OCI-LY1 (cell line): ENCODE data around the gene FBXW12.

Experiments
- H2AFZ ChIP-seq: fragments of 200-600 bp; sonication (generic), shearing (Covaris generic); 2 replicates; pipeline ENCODE4 v1.6.0; 2014; ENCODE audit warnings: antibody characterized with exemption, mild to moderate bottlenecking, low read length
- H3F3A ChIP-seq: fragments of 200-600 bp; sonication (generic), shearing (Covaris generic); 2 replicates; pipeline ENCODE4 v1.6.0; 2014; ENCODE audit warnings: mild to moderate bottlenecking, antibody characterized with exemption, low read length, moderate library complexity; ENCODE audit not compliant: insufficient read depth
- H3K27ac ChIP-seq: fragments of 200-600 bp; sonication (generic); 2 replicates; pipeline ENCODE4 v1.5.1; 2014; ENCODE audit warnings: low read length, mixed run types, mild to moderate bottlenecking, low read depth; ENCODE audit not compliant: poor library complexity, severe bottlenecking
- H3K27me3 ChIP-seq: fragments of 200-600 bp; sonication (generic); 2 replicates; pipeline ENCODE4 v1.6.0; 2014; ENCODE audit warnings: antibody characterized with exemption, mild to moderate bottlenecking, low read length, moderate library complexity; ENCODE audit not compliant: insufficient read depth
- H3K36me3 ChIP-seq: fragments of 200-600 bp; sonication (generic); 2 replicates; pipeline ENCODE4 v1.6.1; 2014; ENCODE audit warnings: mild to moderate bottlenecking, antibody characterized with exemption, low read length, moderate library complexity, mixed read lengths; ENCODE audit not compliant: insufficient read depth
- H3K4me1 ChIP-seq: fragments of 200-600 bp; sonication (generic); 2 replicates; pipeline ENCODE4 v1.5.1; 2014; ENCODE audit warnings: mild to moderate bottlenecking, low read length, moderate library complexity; ENCODE audit not compliant: insufficient read depth, severe bottlenecking
- H3K4me2 ChIP-seq: fragments of 200-600 bp; sonication (generic), shearing (Covaris generic); 2 replicates; pipeline ENCODE4 v1.6.1; 2014; ENCODE audit warnings: low read length
- H3K4me3 ChIP-seq: fragments of 200-600 bp; sonication (generic); 2 replicates; pipeline ENCODE4 v1.5.1; 2014; ENCODE audit warnings: low read length, low read depth, mild to moderate bottlenecking, mixed read lengths; ENCODE audit not compliant: poor library complexity, severe bottlenecking
- H3K79me2 ChIP-seq: fragments of 200-600 bp; shearing (Covaris generic); 2 replicates; pipeline ENCODE4 v1.6.1; 2016; ENCODE audit warnings: mixed run types, low read length, mixed read lengths; ENCODE audit not compliant: insufficient read depth
- H3K9ac ChIP-seq: fragments of 200-600 bp; sonication (generic), shearing (Covaris generic); 2 replicates; pipeline ENCODE4 v1.6.1; 2014; ENCODE audit warnings: mild to moderate bottlenecking, low read length, mixed read lengths
- H3K9me2 ChIP-seq: fragments of 200-600 bp; sonication (generic), shearing (Covaris generic); 2 replicates; pipeline ENCODE4 v1.6.1; 2014; ENCODE audit warnings: low read depth, mild to moderate bottlenecking, low read length, mixed read lengths
- H3K9me3 ChIP-seq: fragments of 200-600 bp; shearing (Covaris generic); 2 replicates; pipeline ENCODE4 v1.6.1; 2014; ENCODE audit warnings: low read length, mixed read lengths
- H4K20me1 ChIP-seq: fragments of 200-600 bp; sonication (generic), shearing (Covaris generic); 2 replicates; pipeline ENCODE4 v1.6.0; 2016; ENCODE audit warnings: mild to moderate bottlenecking, low read length; ENCODE audit not compliant: insufficient read depth
- EZH2 ChIP-seq: fragments of 200-600 bp; sonication (generic), shearing (Covaris generic); IDR thresholded peaks from 2 replicates; pipeline ENCODE4 v1.8.0; 2017; ENCODE audit warnings: borderline replicate concordance, mixed run types, mild to moderate bottlenecking, antibody characterized with exemption, low read length, moderate library complexity, mixed read lengths
- TF ChIP-seq, protein P1 (sequence below): fragments of 200-600 bp; sonication (generic), shearing (Covaris generic); IDR thresholded peaks from 2 replicates; pipeline ENCODE4 v1.5.1; 2017; ENCODE audit warnings: mild to moderate bottlenecking, antibody characterized with exemption, low read length, moderate library complexity, mixed read lengths

Gene FBXW12

DNA sequence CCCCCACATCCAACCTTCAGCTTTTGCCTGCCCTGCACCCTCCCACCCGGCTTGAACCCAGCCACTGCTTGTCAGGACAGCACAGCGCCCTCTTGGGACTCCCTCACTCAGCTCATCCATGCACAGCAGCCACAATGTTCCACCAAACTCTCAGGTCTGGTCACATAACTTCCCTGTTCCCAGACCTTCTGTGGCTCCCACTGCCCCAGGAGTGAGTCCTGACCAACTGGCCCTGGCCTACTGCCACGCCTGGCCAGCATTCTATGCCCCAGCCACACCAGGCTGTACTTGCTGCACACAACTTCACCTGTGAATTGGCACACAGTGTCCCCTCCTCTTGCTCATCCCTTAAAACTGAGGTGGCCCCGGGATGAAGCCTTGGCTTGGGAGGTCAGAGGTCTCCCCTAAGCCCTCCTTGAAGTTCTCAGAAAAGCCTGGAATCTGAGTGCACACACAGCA lies 36.8 kb downstream of the FBXW12 start:
- Histone ChIP-seq H4K20me1 (no peaks in the 10 kb centered on the region), H3K36me3 (no peaks in the 10 kb centered on the region), H3K4me1 (no peaks in the 10 kb centered on the region), H3F3A (no peaks in the 10 kb centered on the region), H3K9me3 (no peaks in the 10 kb centered on the region), H2AFZ (no peak overlapping the region), H3K9me2 (no peaks in the 10 kb centered on the region), H3K9ac (no peak overlapping the region), H3K4me2 (no peak overlapping the region), H3K79me2 (no peaks in the 10 kb centered on the region), H3K4me3 (no peak overlapping the region), H3K27me3 (no peaks in the 10 kb centered on the region; the same call in 1 of the 2 replicates), H3K27ac (no peak overlapping the region)
- TF ChIP-seq EZH2: no peak
- TF ChIP-seq, protein P1, sequence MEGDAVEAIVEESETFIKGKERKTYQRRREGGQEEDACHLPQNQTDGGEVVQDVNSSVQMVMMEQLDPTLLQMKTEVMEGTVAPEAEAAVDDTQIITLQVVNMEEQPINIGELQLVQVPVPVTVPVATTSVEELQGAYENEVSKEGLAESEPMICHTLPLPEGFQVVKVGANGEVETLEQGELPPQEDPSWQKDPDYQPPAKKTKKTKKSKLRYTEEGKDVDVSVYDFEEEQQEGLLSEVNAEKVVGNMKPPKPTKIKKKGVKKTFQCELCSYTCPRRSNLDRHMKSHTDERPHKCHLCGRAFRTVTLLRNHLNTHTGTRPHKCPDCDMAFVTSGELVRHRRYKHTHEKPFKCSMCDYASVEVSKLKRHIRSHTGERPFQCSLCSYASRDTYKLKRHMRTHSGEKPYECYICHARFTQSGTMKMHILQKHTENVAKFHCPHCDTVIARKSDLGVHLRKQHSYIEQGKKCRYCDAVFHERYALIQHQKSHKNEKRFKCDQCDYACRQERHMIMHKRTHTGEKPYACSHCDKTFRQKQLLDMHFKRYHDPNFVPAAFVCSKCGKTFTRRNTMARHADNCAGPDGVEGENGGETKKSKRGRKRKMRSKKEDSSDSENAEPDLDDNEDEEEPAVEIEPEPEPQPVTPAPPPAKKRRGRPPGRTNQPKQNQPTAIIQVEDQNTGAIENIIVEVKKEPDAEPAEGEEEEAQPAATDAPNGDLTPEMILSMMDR: peak; percentile 35; the same call in 1 of the 2 replicates

DNA sequence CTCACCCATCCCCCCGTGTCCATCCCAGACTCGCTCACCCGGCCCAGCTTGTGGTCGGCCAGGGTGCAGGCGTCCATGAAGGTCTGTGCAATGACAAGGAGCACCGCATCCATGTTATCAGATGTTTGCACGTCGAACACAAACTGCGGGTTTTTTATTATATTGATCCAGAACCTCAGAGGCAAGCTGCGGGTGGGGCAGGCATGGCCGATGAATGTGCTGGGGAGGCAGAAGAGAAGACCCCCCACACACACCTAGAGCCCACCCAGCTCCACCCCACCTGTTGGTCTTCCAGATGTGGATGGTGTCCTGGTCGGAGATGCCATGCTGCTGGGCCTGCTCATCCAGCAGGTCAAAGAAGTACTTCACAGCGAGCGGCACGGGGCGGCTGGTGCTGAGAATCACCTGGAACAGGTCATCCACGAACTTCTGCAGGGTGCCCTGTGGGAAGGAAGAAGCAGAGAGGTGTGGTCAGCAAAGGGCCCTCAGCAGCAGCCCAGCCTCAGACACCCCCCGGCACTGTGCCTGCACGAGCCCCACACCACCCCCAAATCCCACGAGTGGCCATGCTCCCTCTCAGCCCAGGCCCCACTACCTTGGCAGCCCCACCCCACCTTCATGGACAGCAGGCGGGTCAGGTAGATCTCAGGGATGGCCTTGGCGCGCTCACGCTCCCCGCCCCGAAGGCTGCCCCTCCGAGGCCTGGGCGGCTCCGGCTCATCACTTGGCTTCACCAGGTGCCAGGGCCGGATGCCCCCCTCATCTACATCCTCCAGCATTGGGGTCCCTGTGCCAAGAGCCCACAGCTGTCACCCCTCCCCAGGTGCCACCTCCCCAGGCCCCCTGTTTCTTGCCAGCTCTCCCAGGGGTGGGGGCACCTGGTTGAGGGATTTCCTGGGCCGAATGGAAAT lies 37.5 kb downstream of the FBXW12 start:
- no peaks in the 10 kb centered on the region for H3K9me3 ChIP-seq
- H3K4me1 ChIP-seq: no peaks in the 10 kb centered on the region
- H3K9me2 ChIP-seq: no peaks in the 10 kb centered on the region
- H3F3A ChIP-seq: no peaks in the 10 kb centered on the region
- no peak overlapping the region for H2AFZ ChIP-seq
- H3K79me2 ChIP-seq: no peaks in the 10 kb centered on the region
- H3K4me3 ChIP-seq: no peak overlapping the region
- no peaks in the 10 kb centered on the region for H3K36me3 ChIP-seq
- H4K20me1 ChIP-seq: no peaks in the 10 kb centered on the region
- no peak overlapping the region for H3K9ac ChIP-seq
- H3K27me3 ChIP-seq: no peaks in the 10 kb centered on the region; the same call in 1 of the 2 replicates
- no peak overlapping the region for H3K4me2 ChIP-seq
- no peak overlapping the region for H3K27ac ChIP-seq
- TF ChIP-seq, protein P1: no peak
- TF ChIP-seq EZH2: no peak

DNA sequence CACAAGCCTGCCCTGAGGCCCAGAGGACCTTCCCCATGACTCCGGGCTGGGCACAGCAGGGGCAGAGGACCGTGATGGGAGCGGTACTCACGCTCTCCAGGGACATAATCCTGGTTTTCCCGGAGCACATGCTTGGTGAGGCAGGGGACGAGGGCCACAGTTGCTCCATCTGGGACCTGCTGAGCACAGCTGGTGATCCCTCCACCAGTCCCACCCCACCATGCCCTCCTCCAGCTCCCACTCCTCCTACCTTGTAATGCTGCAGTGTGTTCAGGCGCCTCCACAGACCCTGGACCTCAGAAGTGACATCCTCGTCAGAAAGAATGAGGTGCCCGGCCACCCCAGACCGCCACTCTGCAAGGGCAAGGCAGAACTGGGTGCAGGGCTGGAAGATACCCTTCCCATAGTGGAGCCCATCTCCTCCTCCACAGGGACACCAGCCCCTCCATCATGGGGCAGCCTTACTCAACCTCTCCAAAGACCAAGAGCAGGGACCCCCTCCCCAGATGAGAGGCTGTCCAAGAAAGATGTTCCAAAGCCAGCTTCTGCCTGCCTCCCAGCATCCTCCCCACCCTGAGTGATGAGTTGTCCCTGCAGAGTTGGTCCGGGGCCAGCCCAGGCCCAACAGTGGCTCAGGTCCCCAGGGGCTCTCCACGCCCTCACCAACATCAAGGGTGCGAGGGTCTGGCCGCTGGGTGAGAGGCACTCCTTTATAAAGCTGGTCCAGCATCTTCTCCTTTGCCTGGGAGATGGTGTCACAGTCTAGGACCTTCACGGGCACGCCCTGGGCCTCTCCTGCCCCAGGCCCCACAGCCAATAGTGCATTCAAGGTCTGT lies 38.4 kb downstream of the FBXW12 start:
- Histone ChIP-seq H3K9me2 (no peaks in the 10 kb centered on the region), H3K27ac (no peak overlapping the region), H4K20me1 (no peaks in the 10 kb centered on the region), H3K27me3 (no peaks in the 10 kb centered on the region; the same call in 1 of the 2 replicates), H3K4me1 (no peaks in the 10 kb centered on the region), H2AFZ (no peak overlapping the region), H3K4me3 (no peak overlapping the region), H3F3A (no peaks in the 10 kb centered on the region), H3K79me2 (no peaks in the 10 kb centered on the region), H3K36me3 (no peaks in the 10 kb centered on the region), H3K9ac (no peak overlapping the region), H3K4me2 (no peak overlapping the region), H3K9me3 (no peaks in the 10 kb centered on the region)
- TF ChIP-seq EZH2: no peak
- TF ChIP-seq, protein P1: no peak
